OCI-LY1 (cell line): ENCODE data around the gene HTR4.

Experiments
- CTCF ChIP-seq: fragments of 200-600 bp; sonication (generic), shearing (Covaris generic); IDR thresholded peaks from 2 replicates; pipeline ENCODE4 v1.5.1; 2017; ENCODE audit warnings: mild to moderate bottlenecking, antibody characterized with exemption, low read length, moderate library complexity, mixed read lengths
- EZH2 ChIP-seq: fragments of 200-600 bp; sonication (generic), shearing (Covaris generic); IDR thresholded peaks from 2 replicates; pipeline ENCODE4 v1.8.0; 2017; ENCODE audit warnings: borderline replicate concordance, mixed run types, mild to moderate bottlenecking, antibody characterized with exemption, low read length, moderate library complexity, mixed read lengths

GRCh38 chr5:148620696-148621095 lies 33.6 kb downstream of the HTR4 start:
- TF ChIP-seq EZH2 (no peak), CTCF (no peak)
